ENCODE results near the gene PCYT2. TPM values are rescaled to one million over a fixed set of nuclear protein-coding genes. Genes with fewer than 3 reads are reported as not detected.
A peak's percentile ranks its signal among the peaks of the same experiment; 100 is the strongest.

Gene PCYT2
- total and polyA plus RNA-seq, 9 of the 15 experiments (the other 6 are each of a cell fraction or from before 2014, with no cell fraction given): 0.92 to 134 (median 82.5) TPM

DNA sequence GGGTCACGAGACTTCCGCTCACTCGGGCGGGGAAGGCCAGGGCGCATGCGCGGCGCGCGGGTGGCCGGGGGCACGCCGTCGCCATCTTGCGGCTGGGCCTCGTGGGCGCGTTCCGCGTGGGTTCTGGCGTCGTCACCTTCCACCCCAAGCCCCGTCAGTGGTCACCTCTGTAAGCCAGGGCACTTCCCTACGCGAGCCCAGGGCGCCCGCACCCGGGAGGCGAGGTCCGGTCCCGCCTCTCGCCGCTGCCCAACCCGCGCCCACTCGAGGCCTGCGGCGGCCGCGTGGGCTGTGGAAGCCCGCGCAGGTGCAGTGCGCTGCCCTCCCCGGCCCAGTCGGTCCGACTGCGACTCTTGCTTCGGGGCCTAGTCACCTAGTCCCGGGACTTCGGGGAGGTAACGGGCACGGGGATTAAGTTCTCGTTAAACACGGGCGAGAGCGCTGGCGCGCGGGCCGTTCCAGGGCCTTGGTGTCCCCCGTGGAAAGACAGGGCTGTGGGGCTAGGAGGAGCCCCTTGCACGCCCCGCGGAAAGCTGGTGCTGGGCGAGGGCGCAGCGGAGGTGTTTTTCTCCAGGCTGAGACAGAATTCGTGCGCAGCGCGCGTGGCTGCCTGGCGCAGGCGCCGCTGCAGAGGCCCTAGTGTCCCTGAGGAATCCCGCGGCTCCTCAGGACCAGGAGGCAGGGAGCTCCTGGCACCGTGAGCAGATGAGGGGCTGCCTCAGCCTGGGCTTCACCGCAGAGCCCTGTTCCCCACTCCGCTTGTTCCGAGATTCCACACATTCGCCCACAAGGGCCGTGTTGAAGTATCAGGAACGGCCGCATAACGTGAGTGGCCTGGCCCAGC, 39.6 kb downstream of the PCYT2 start (continued):
- TF ChIP-seq ZNF133 (CRISPR knock-in tag; IDR thresholded peaks at IDR 0.05) (no peak), SMARCB1 (IDR thresholded peaks at IDR 0.05; ENCODE audit: insufficient read length, low read depth) (no peak), ARID2 (IDR thresholded peaks at IDR 0.05) (no peak), ZNF766 (CRISPR knock-in tag; conservative IDR thresholded peaks at IDR 0.05) (peak; percentile 66; the same call in 1 of the 2 replicates), NFXL1 (CRISPR knock-in tag; IDR thresholded peaks at IDR 0.05) (no peak), ZNF253 (CRISPR knock-in tag; conservative IDR thresholded peaks at IDR 0.05) (no peak), TCFL5 (CRISPR knock-in tag; conservative IDR thresholded peaks at IDR 0.05) (no peak), JUN (IDR thresholded peaks at IDR 0.05; ENCODE audit: borderline replicate concordance, low read depth, low read length) (peak; percentile 62; the same call in 1 of the 2 replicates), JUN (CRISPR knock-in tag; IDR thresholded peaks at IDR 0.05; ENCODE audit: borderline replicate concordance) (peak; percentile 86), ZNF224 (CRISPR knock-in tag; IDR thresholded peaks at IDR 0.05) (no peak), PTRF (tag; IDR thresholded peaks at IDR 0.05) (no peak), ZNF311 (CRISPR knock-in tag; IDR thresholded peaks at IDR 0.05) (no peak), NKRF (IDR thresholded peaks at IDR 0.05; ENCODE audit: borderline replicate concordance) (0 out of 2 replicates have a peak, but pooled peaks have one; percentile 30), SNIP1 (IDR thresholded peaks at IDR 0.05; ENCODE audit: low read depth) (no peak), PYGO2 (tag; IDR thresholded peaks at IDR 0.05) (no peak), ZNF175 (CRISPR knock-in tag; IDR thresholded peaks at IDR 0.05; ENCODE audit: low read depth) (peak; percentile 46; the same call in 1 of the 2 replicates), CEBPG (CRISPR knock-in tag; IDR thresholded peaks at IDR 0.05) (peak; percentile 70; the same call in 1 of the 2 replicates), CEBPG (tag; conservative IDR thresholded peaks at IDR 0.05 in 1 of 2, IDR thresholded peaks at IDR 0.05 in 1 of 2) (no peak), NFYB (IDR thresholded peaks at IDR 0.05; ENCODE audit: extremely low read depth, insufficient read length) (no peak), CREB1 (IDR thresholded peaks at IDR 0.05) (0 out of 2 replicates have a peak, but pooled peaks have one; percentile 67), CREB1 (CRISPR knock-in tag; IDR thresholded peaks at IDR 0.05) (peak; percentile 87), POLR2B (IDR thresholded peaks at IDR 0.05; ENCODE audit: low read depth, partially characterized antibody) (peak; percentile 51)
- TF ChIP-seq, protein P1, sequence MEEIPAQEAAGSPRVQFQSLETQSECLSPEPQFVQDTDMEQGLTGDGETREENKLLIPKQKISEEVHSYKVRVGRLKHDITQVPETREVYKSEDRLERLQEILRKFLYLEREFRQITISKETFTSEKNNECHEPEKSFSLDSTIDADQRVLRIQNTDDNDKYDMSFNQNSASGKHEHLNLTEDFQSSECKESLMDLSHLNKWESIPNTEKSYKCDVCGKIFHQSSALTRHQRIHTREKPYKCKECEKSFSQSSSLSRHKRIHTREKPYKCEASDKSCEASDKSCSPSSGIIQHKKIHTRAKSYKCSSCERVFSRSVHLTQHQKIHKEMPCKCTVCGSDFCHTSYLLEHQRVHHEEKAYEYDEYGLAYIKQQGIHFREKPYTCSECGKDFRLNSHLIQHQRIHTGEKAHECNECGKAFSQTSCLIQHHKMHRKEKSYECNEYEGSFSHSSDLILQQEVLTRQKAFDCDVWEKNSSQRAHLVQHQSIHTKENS (CRISPR knock-in tag; IDR thresholded peaks at IDR 0.05): no peak
